GM13976 (cell line): ENCODE results near the gene STEAP3.

ENCODE experiments used
- DNase-seq: peaks from one replicate; pipeline ENCODE4 v3.0.0; 2012; ENCODE audit warnings: low spot score
- in situ Hi-C: fragments of 300-500 bp; cut with MboI; formaldehyde crosslinking; loops from one replicate; pipeline ENCODE4 v1.12.0; 2022; ENCODE audit warnings: low sequenced_read_pairs, mixed read lengths, inconsistent platforms; ENCODE audit not compliant: unreplicated experiment
- TF ChIP-seq, protein P1 (sequence below): IDR thresholded peaks from 2 replicates; pipeline ENCODE4 v1.5.1; 2012; ENCODE audit warnings: borderline replicate concordance, mild to moderate bottlenecking; ENCODE audit not compliant: insufficient read depth; ENCODE audit errors: extremely low read depth, missing control alignments, control extremely low read depth

The STEAP3 gene

DNA sequence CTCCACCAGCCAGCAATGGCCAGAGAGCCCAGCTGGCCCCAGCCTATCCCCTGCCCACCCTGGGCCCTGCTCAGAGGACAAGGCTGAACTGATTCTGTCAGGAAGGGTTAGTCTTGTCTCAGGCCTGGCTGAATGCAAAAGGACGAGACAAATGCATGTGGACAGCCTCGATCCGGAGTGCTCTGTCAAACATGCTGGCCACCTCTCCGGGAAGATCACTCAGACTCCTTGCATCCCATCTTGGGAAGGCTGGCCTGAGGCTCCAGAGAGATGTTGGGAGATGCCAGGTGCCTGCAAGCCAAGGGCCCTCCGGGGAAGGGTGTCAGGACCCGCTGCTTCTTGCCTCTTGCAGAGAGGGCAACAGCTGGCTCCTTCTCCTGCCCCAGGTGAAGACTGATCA lies 44.9 kb upstream of the STEAP3 start:
- no peak for DNase-seq
- TF ChIP-seq, protein P1, sequence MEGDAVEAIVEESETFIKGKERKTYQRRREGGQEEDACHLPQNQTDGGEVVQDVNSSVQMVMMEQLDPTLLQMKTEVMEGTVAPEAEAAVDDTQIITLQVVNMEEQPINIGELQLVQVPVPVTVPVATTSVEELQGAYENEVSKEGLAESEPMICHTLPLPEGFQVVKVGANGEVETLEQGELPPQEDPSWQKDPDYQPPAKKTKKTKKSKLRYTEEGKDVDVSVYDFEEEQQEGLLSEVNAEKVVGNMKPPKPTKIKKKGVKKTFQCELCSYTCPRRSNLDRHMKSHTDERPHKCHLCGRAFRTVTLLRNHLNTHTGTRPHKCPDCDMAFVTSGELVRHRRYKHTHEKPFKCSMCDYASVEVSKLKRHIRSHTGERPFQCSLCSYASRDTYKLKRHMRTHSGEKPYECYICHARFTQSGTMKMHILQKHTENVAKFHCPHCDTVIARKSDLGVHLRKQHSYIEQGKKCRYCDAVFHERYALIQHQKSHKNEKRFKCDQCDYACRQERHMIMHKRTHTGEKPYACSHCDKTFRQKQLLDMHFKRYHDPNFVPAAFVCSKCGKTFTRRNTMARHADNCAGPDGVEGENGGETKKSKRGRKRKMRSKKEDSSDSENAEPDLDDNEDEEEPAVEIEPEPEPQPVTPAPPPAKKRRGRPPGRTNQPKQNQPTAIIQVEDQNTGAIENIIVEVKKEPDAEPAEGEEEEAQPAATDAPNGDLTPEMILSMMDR, result no peak
- in situ Hi-C loops, result loop anchor here (25.0 kb wide), 1 partner anchor 291 kb away; no protein-coding TSS in a partner anchor

DNA sequence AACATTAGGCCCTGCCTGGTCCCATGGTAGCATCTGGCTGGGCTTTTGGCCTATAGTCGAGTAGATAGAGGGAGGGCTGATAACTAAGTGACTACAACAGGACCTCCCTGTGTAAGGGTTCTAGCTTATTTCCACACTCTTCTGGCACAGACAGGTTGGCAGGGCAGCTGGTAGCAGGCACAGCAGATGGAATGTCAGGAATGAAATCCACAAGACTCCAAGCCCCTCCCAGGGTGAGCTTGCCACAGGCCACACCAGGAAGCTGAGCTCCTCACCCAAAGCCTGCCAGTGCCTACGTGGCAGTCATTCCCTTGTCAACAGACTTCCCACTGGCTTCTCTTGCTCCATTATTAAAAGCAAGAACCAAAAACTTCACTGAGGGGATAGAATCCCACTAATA lies 44.4 kb upstream of the STEAP3 start:
- in situ Hi-C loops, result loop anchor here (25.0 kb wide), 1 partner anchor 292 kb away; no protein-coding TSS in a partner anchor
- TF ChIP-seq, protein P1, result no peak
- DNase-seq, result no peak

DNA sequence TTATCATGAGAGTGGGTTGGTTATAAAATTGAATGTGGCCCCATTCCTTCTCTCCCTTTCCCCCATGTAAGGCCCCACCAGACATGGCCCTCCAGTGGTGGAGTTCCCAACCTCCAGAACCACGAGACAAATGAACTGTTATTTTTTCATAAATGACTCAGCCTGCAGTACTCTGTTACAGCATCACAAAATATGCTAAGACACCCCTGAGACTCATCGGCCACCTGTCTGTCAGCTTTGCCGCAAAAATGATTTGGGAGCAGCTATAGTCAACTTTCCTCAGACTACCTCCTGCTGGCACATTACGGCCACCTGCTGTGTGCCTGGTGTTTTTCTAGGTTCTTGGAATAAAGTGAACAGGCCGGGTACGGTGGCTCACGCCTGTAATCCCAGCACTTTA lies 43.6 kb upstream of the STEAP3 start:
- TF ChIP-seq, protein P1, result no peak
- in situ Hi-C loops, result loop anchor here (25.0 kb wide), 1 partner anchor 293 kb away; no protein-coding TSS in a partner anchor
- DNase-seq, result no peak

DNA sequence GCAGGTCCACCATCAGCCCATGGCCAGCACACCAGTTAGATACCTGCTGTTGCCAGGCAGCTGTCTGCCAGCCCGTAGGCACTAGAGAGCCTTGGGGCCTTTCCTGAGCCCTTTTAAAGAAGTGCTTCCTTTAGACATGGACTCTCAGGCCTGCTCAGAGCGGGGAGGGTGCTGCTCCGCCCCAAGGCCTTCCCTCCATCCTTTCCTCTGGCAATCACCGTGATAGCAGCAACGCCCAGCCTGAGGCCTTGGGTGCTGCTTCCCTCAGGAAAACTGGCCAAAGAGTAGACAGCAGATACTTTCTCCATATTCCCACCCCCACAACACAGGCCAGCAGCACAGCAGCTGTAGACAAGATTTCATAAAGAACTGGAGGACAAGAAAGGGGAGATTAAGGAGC lies 42.7 kb upstream of the STEAP3 start:
- no peak for DNase-seq
- in situ Hi-C loops, result loop anchor here (25.0 kb wide), 1 partner anchor 294 kb away; no protein-coding TSS in a partner anchor
- TF ChIP-seq, protein P1, result no peak

DNA sequence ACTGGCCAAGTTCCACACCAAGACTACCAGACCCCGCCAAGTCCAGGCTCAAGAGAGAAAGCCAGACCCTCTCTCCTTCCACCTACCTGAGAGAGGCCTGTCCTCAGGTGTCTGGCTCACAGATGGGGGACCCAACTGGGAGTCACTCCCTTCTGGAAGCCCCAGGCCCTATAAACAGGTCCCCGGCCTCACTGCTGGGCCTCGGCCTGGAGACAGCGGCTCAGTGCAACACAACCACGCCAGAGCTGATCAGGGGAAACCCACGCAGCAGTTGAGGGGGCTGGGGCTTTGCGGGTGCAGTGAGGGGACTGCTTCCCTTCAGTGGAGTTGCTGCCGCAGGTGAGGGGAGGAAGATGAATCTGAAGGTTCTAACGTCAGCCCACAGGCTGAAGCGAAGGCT lies 42.2 kb upstream of the STEAP3 start:
- TF ChIP-seq, protein P1, result no peak
- in situ Hi-C loops, result loop anchor here (25.0 kb wide), 1 partner anchor 294 kb away; no protein-coding TSS in a partner anchor
- DNase-seq, result no peak

DNA sequence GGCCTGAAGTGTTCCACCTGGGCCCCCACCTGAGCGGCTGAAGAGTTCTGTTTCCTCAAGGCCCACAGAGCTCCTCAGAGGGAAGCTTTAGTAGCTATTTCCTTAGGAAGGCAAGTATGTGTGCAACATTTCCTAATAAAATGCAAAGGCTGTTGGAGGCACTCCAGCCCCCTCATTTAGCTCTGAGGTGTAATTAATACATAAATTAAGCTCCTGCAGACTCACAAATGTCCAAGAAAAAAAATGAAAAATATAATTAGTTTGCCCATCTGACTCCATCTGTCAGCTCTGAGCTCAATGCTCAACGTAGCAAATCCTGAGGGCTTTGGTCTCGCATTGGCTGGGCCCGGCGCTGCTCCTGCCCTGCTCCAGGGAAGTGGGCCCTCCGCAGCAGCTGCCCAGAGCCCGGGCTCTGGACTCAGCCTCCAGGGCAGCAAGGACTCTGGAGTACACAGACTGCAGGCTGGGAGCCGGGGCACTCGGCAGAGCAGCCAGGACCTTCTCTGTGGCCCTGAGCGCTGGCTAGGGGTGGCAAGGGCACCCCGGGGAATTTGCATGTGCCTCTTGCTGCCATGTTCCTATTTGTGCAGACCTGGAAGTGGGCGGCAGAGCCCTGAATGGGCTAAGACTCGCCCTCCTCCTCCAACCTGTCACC lies 41.7 kb upstream of the STEAP3 start:
- TF ChIP-seq, protein P1, result no peak
- in situ Hi-C loops, result loop anchor here (25.0 kb wide), 1 partner anchor 295 kb away; no protein-coding TSS in a partner anchor
- no peak for DNase-seq
